ENCODE measurements around the gene XYLT2.

DNA sequence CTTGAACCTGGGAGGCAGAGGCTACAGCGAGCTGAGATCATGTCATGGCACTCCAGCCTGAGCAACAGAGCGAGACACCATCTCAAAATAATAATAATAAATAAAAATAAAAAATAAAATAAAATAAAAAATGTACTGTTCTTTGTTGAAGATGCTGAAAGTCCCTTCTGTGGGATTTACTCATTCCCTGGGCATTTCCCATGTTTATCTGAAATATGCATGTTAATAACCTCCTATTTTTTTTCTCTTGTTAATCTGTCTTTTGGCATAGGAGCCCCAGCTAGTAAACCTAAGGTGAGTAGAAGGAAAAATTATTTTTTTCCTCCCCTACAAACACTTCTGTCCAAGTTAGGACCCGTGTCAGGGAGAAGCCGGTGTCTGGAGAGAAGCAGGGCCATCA lies 37.3 kb upstream of the XYLT2 start:
- TF ChIP-seq, protein P1, sequence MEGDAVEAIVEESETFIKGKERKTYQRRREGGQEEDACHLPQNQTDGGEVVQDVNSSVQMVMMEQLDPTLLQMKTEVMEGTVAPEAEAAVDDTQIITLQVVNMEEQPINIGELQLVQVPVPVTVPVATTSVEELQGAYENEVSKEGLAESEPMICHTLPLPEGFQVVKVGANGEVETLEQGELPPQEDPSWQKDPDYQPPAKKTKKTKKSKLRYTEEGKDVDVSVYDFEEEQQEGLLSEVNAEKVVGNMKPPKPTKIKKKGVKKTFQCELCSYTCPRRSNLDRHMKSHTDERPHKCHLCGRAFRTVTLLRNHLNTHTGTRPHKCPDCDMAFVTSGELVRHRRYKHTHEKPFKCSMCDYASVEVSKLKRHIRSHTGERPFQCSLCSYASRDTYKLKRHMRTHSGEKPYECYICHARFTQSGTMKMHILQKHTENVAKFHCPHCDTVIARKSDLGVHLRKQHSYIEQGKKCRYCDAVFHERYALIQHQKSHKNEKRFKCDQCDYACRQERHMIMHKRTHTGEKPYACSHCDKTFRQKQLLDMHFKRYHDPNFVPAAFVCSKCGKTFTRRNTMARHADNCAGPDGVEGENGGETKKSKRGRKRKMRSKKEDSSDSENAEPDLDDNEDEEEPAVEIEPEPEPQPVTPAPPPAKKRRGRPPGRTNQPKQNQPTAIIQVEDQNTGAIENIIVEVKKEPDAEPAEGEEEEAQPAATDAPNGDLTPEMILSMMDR (IDR thresholded peaks at IDR 0.05; ENCODE audit: poor library complexity): no peak
- no peak for TF ChIP-seq EZH2phosphoT487 (IDR thresholded peaks at IDR 0.05; ENCODE audit: low read depth, severe bottlenecking, unreplicated experiment)
